ENCODE measurements around the gene SPOCK3.
"Not testable (repeated sequence)": the region's sequence is repeated elsewhere in the genome, so short reads cannot be mapped to it uniquely, and the experiment has no call there.

The SPOCK3 gene

DNA sequence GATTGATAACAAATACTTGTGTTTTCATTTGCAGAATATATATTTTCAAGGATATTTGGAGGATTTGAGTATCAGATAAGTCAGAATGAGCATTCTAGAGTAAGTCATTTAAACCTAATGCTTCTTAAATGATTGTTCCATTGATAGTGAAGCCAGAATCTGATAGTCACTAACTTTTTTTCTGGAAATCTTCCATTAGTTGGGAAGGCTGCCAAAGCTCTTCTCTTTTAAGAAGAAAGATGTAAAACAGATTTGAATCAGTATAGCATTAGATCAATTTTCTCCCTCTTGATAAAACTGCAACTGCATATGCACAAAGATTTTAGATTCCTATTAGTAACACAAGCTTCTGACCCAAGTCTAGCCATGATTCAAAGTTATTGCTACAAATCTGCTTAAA is 256.7 kb downstream of the SPOCK3 start (continued):
- TF ChIP-seq CSRNP3 (CRISPR knock-in tag; IDR thresholded peaks at IDR 0.05): no peak

GRCh38 chr4:166972071-166972470 is 262.2 kb downstream of the SPOCK3 start:
- TF ChIP-seq ISL1 (CRISPR knock-in tag; IDR thresholded peaks at IDR 0.05) (0 out of 2 replicates have a peak, but pooled peaks have one; percentile 12), ZFP30 (CRISPR knock-in tag; IDR thresholded peaks at IDR 0.05) (no peak)
- ATAC-seq: no peak

- not testable (repeated sequence) for ATAC-seq
Observed at GRCh38 chr4:166968219-166968618, 266.1 kb downstream of the SPOCK3 start.

DNA sequence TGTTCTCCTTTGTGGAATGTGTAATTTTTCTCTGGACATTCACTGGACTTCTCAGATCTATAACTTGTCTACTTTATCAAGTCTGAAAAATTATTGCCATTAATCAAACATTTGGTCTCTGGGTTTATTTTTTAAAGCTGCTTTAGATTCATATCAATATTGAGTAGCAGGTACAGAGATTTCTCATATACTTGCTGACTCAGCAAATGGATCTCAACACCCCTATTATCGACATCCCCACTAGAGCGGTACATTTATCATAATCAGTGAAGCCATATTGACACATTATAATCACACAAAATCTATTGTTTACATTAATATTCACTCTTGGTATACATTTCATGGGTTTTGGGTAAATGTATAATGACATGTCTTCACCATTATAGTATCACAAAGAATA is 268.7 kb downstream of the SPOCK3 start:
- ATAC-seq: no peak
- no peak for TF ChIP-seq PPARA (CRISPR knock-in tag; IDR thresholded peaks at IDR 0.05; ENCODE audit: borderline replicate concordance)

DNA sequence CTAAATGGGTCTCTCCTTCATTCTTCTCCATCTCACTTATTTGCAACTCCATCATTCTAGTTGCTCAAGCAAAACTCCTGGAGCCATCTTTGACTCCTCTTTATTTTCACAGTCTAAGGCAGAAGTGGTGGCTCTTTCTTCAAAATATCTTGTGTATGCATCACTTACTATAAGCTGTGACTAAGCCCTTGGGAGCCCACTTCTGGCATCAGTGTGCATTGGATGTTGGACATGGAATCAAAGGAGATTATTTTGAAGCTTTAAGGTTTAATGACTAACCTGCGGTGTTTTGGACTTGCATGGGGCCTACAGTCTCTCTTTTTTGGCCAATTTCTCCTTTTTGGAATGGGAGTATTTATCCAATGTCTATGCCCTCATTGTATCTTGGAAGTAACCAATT is 276.8 kb downstream of the SPOCK3 start:
- TF ChIP-seq ESRRG (CRISPR knock-in tag; IDR thresholded peaks at IDR 0.05) (no peak), CSRNP3 (CRISPR knock-in tag; IDR thresholded peaks at IDR 0.05) (no peak), GLIS3 (CRISPR knock-in tag; IDR thresholded peaks at IDR 0.05) (no peak), ZC3H10 (CRISPR knock-in tag; IDR thresholded peaks at IDR 0.05) (no peak), BACH2 (CRISPR knock-in tag; IDR thresholded peaks at IDR 0.05; ENCODE audit: borderline replicate concordance) (no peak), ISL1 (CRISPR knock-in tag; IDR thresholded peaks at IDR 0.05) (no peak), OSR1 (CRISPR knock-in tag; IDR thresholded peaks at IDR 0.05) (no peak), SNAI2 (CRISPR knock-in tag; IDR thresholded peaks at IDR 0.05) (no peak), ARNTL (CRISPR knock-in tag; IDR thresholded peaks at IDR 0.05; ENCODE audit: borderline replicate concordance, low read depth) (no peak), ZFP3 (CRISPR knock-in tag; IDR thresholded peaks at IDR 0.05) (no peak), CREB5 (CRISPR knock-in tag; IDR thresholded peaks at IDR 0.05; ENCODE audit: low read depth) (no peak), RARB (CRISPR knock-in tag; IDR thresholded peaks at IDR 0.05) (no peak)
- TF ChIP-seq, protein P1, sequence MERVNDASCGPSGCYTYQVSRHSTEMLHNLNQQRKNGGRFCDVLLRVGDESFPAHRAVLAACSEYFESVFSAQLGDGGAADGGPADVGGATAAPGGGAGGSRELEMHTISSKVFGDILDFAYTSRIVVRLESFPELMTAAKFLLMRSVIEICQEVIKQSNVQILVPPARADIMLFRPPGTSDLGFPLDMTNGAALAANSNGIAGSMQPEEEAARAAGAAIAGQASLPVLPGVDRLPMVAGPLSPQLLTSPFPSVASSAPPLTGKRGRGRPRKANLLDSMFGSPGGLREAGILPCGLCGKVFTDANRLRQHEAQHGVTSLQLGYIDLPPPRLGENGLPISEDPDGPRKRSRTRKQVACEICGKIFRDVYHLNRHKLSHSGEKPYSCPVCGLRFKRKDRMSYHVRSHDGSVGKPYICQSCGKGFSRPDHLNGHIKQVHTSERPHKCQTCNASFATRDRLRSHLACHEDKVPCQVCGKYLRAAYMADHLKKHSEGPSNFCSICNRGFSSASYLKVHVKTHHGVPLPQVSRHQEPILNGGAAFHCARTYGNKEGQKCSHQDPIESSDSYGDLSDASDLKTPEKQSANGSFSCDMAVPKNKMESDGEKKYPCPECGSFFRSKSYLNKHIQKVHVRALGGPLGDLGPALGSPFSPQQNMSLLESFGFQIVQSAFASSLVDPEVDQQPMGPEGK (CRISPR knock-in tag; IDR thresholded peaks at IDR 0.05; ENCODE audit: borderline replicate concordance): no peak
- ATAC-seq: no peak

GRCh38 chr4:166956484-166956883 is 277.8 kb downstream of the SPOCK3 start:
- no peak for ATAC-seq

More at GRCh38 chr4:166956484-166956883, 277.8 kb downstream of the SPOCK3 start:
- TF ChIP-seq ZFP3 (CRISPR knock-in tag; IDR thresholded peaks at IDR 0.05) (no peak), ZC3H10 (CRISPR knock-in tag; IDR thresholded peaks at IDR 0.05) (no peak), ARNTL (CRISPR knock-in tag; IDR thresholded peaks at IDR 0.05; ENCODE audit: borderline replicate concordance, low read depth) (no peak), SNAI2 (CRISPR knock-in tag; IDR thresholded peaks at IDR 0.05) (no peak), RARB (CRISPR knock-in tag; IDR thresholded peaks at IDR 0.05) (no peak), TOX (CRISPR knock-in tag; IDR thresholded peaks at IDR 0.05; ENCODE audit: borderline replicate concordance) (no peak), OSR1 (CRISPR knock-in tag; IDR thresholded peaks at IDR 0.05) (no peak), PPARA (CRISPR knock-in tag; IDR thresholded peaks at IDR 0.05; ENCODE audit: borderline replicate concordance) (no peak), POU6F1 (CRISPR knock-in tag; IDR thresholded peaks at IDR 0.05; ENCODE audit: borderline replicate concordance, low read depth) (no peak), CSDC2 (CRISPR knock-in tag; IDR thresholded peaks at IDR 0.05) (no peak), ZFP30 (CRISPR knock-in tag; IDR thresholded peaks at IDR 0.05) (no peak), TSHZ2 (CRISPR knock-in tag; IDR thresholded peaks at IDR 0.05) (no peak), ESRRG (CRISPR knock-in tag; IDR thresholded peaks at IDR 0.05) (no peak), GLIS3 (CRISPR knock-in tag; IDR thresholded peaks at IDR 0.05) (no peak), ZNF70 (CRISPR knock-in tag; IDR thresholded peaks at IDR 0.05) (no peak), ISL1 (CRISPR knock-in tag; IDR thresholded peaks at IDR 0.05) (no peak)
